Endothelial cell of umbilical vein (primary cell): ENCODE measurements around the gene KCNIP1. TPM values are rescaled to one million over a fixed set of nuclear protein-coding genes. Genes with fewer than 3 reads are reported as not detected.

ENCODE experiments used
- BruUV-seq: library from RNA; stranded (reverse); fragments of 400-500 nt; replicated peaks from 2 replicates; lab custom pipeline; 2021; lab: Mats Ljungman, UMichigan
- CTCF ChIA-PET: fragments of 300-600, 350-600 bp; sonication (Branson Sonifier 250); formaldehyde crosslinking; loops from one replicate; lab custom pipeline; 2021; ENCODE audit warnings: antibody characterized with exemption, inconsistent platforms; lab: Charles Lee
- POLR2A ChIA-PET: fragments of 300-600, 350-600 bp; sonication (Branson Sonifier 250); formaldehyde crosslinking; loops from one replicate; lab custom pipeline; 2021; ENCODE audit warnings: antibody characterized with exemption, inconsistent platforms; lab: Charles Lee
- DNase-seq: peaks from one replicate; pipeline ENCODE4 v3.0.0-alpha.2; 2011; ENCODE audit warnings: low read depth, low spot score
- FAIRE-seq: peaks from 2 replicates; lab custom pipeline; 2011; peaks lifted over from hg19 to GRCh38; lab: Jason Lieb, UNC
- H2AFZ ChIP-seq: 2 replicates; pipeline ENCODE4 v1.6.0; 2012; ENCODE audit warnings: low read depth, low read length, control low read depth, inconsistent platforms
- H3K27ac ChIP-seq: 2 replicates; pipeline ENCODE4 v1.5.1; 2011; ENCODE audit warnings: low read depth, mild to moderate bottlenecking, control low read depth, low read length, moderate library complexity; ENCODE audit not compliant: insufficient read depth
- H3K27me3 ChIP-seq, 2 experiments: 2 replicates each; pipeline versions ENCODE4 v1.6.0 to v1.6.1; 2011; ENCODE audit warnings: low read length in 2 of 2, mixed read lengths in 1 of 2; ENCODE audit not compliant: control insufficient read depth in 2 of 2, insufficient read depth in 2 of 2
- H3K36me3 ChIP-seq, 2 experiments: 2 replicates in 1 of 2; 3 replicates in 1 of 2; pipeline ENCODE4 v1.5.1; 2011; ENCODE audit warnings: low read length in 2 of 2, mild to moderate bottlenecking in 1 of 2, moderate library complexity in 1 of 2; ENCODE audit not compliant: control insufficient read depth in 2 of 2, insufficient read depth in 2 of 2; ENCODE audit errors: extremely low read depth in 1 of 2
- H3K4me1 ChIP-seq: 3 replicates; pipeline ENCODE4 v1.5.1; 2011; ENCODE audit warnings: mild to moderate bottlenecking, low read length; ENCODE audit not compliant: control insufficient read depth, insufficient read depth; ENCODE audit errors: extremely low read depth
- H3K4me2 ChIP-seq: 2 replicates; pipeline ENCODE4 v1.6.1; 2011; ENCODE audit warnings: low read length, control low read depth, mixed read lengths; ENCODE audit not compliant: insufficient read depth
- H3K4me3 ChIP-seq, 3 experiments: fragments of 200-600 bp in 1 of 3; sonication (generic), shearing (Covaris generic) in 1 of 3; replicated peaks in 1 of 3; 2 replicates each; pipeline ENCODE4 v1.5.1; 2011 to 2016; ENCODE audit warnings: control low read depth in 3 of 3, low read length in 3 of 3, mild to moderate bottlenecking in 2 of 3, inconsistent platforms in 1 of 3, low read depth in 1 of 3, moderate library complexity in 1 of 3; ENCODE audit not compliant: insufficient read depth in 1 of 3
- H3K79me2 ChIP-seq: 2 replicates; pipeline ENCODE4 v1.6.0; 2012; ENCODE audit warnings: low read length, inconsistent platforms; ENCODE audit not compliant: control insufficient read depth, insufficient read depth
- H3K9ac ChIP-seq: replicated peaks from 2 replicates; pipeline ENCODE3; 2011; ENCODE audit warnings: low read length, control low read depth; ENCODE audit not compliant: insufficient read depth; ENCODE audit errors: extremely low read depth
- H3K9me1 ChIP-seq: replicated peaks from 3 replicates; pipeline ENCODE4 v1.6.0; 2011; ENCODE audit warnings: mild to moderate bottlenecking, low read length; ENCODE audit not compliant: control insufficient read depth, insufficient read depth; ENCODE audit errors: extremely low read depth
- H3K9me3 ChIP-seq: replicated peaks from 2 replicates; pipeline ENCODE4 v1.5.1; 2012; ENCODE audit warnings: low read length, inconsistent platforms; ENCODE audit not compliant: control insufficient read depth, insufficient read depth
- H4K20me1 ChIP-seq: replicated peaks from 2 replicates; pipeline ENCODE3; 2011; ENCODE audit warnings: mild to moderate bottlenecking, low read length; ENCODE audit not compliant: control insufficient read depth, insufficient read depth; ENCODE audit errors: extremely low read depth
- EZH2 ChIP-seq: IDR thresholded peaks from 2 replicates; pipeline ENCODE4 v1.6.1; 2012; ENCODE audit warnings: borderline replicate concordance, low read depth, mild to moderate bottlenecking, moderate library complexity, low read length, inconsistent platforms; ENCODE audit not compliant: severe bottlenecking
- FOS ChIP-seq: IDR thresholded peaks from 2 replicates; pipeline ENCODE4 v1.6.1; 2011; ENCODE audit warnings: mild to moderate bottlenecking, low read length, moderate library complexity, borderline replicate concordance; ENCODE audit not compliant: insufficient read depth
- GATA2 ChIP-seq: IDR thresholded peaks from 2 replicates; pipeline ENCODE4 v1.7.0; 2011; ENCODE audit warnings: low read depth, mild to moderate bottlenecking, moderate library complexity, mixed read lengths, low read length; ENCODE audit not compliant: insufficient read length, insufficient read depth
- JUN ChIP-seq: IDR thresholded peaks from 2 replicates; pipeline ENCODE4 v1.6.1; 2011; ENCODE audit warnings: borderline replicate concordance, low read depth; ENCODE audit not compliant: insufficient read length, insufficient read depth
- MAX ChIP-seq: IDR thresholded peaks from 2 replicates; pipeline ENCODE4 v1.6.1; 2011; ENCODE audit not compliant: insufficient read depth, insufficient read length
- MYC ChIP-seq: IDR thresholded peaks from one replicate; pipeline ENCODE4 v1.6.1; 2011; ENCODE audit warnings: mild to moderate bottlenecking, low read depth, low read length
- POLR2A ChIP-seq: IDR thresholded peaks from 2 replicates; pipeline ENCODE4 v1.6.1; 2012; ENCODE audit warnings: low read depth, mild to moderate bottlenecking, control low read depth, low read length
- POLR2AphosphoS5 ChIP-seq: IDR thresholded peaks from 2 replicates; pipeline ENCODE4 v1.6.1; 2012; ENCODE audit warnings: low read depth, mild to moderate bottlenecking, control low read depth, low read length, moderate library complexity; ENCODE audit not compliant: insufficient read depth
- dilution Hi-C: fragments of 300-500 bp; cut with MboI; formaldehyde crosslinking; loops from one replicate; pipeline ENCODE4 v1.15.0; 2019; ENCODE audit warnings: low sequenced_read_pairs; ENCODE audit not compliant: extremely low pct_ligation_motif_present
- intact Hi-C: fragments of 100-400 bp; cut with micrococcal nuclease; formaldehyde crosslinking; loops from one replicate; pipeline ENCODE4 v1.10.0; 2022
- polyA plus RNA-seq, 4 experiments: library from polyadenylated mRNA; depleted of rRNA in 3 of 4; stranded (reverse) in 3 of 4; unstranded in 1 of 4; fragments of >200 nt; gene quantifications; 2 replicates each; pipeline versions ENCODE4 v1.2.1 to v1.2.3, GENCODE V29; 2011 to 2012; ENCODE audit warnings: missing spikeins in 1 of 4
- total RNA-seq: library from RNA; stranded (reverse); gene quantifications from 2 replicates; pipeline ENCODE4 v1.2.3, GENCODE V29; 2021
- TF ChIP-seq, protein P1 (sequence below), 2 donors: IDR thresholded peaks; 1 replicate in 1 of 2; 2 replicates in 1 of 2; pipeline ENCODE4 v1.5.1; 2011; ENCODE audit warnings: low read length in 2 of 2, mild to moderate bottlenecking in 2 of 2, moderate library complexity in 2 of 2, control low read depth in 1 of 2, inconsistent platforms in 1 of 2, low read depth in 1 of 2; ENCODE audit not compliant: insufficient read depth in 1 of 2; ENCODE audit errors: extremely low read depth in 1 of 2

Gene KCNIP1
- total and polyA plus RNA-seq, 2 donors (not counting 3 experiments of a cell fraction or from before 2014, with no cell fraction given), result 0.15 TPM; not detected in 1

- dilution Hi-C loops, result no loop called here
- Histone ChIP-seq H3K9me1 (no peaks in the 10 kb centered on the region), H3K4me2 (no peak overlapping the region), H2AFZ (no peak overlapping the region), H4K20me1 (no peaks in the 10 kb centered on the region), H3K79me2 (no peaks in the 10 kb centered on the region), H3K4me1 (peaks cover 7% of the 10 kb centered on the region), H3K36me3 (no peaks in the 10 kb centered on the region), H3K4me3 (no peak overlapping the region), H3K27me3 (peaks cover 3 to 4% of the 10 kb centered on the region in 2 experiments), H3K9ac (no peak overlapping the region), H3K27ac (no peak overlapping the region), H3K9me3 (no peaks in the 10 kb centered on the region)
- intact Hi-C loops, result loop anchor here (10.0 kb wide), 1 partner anchor 272 kb away; no protein-coding TSS in a partner anchor
- ChIA-PET POLR2A (no interaction called here), CTCF (no interaction called here)
- TF ChIP-seq POLR2AphosphoS5 (no peak), MYC (no peak), JUN (no peak), MAX (no peak), POLR2A (no peak), EZH2 (no peak), FOS (no peak), GATA2 (no peak)
- TF ChIP-seq, protein P1, sequence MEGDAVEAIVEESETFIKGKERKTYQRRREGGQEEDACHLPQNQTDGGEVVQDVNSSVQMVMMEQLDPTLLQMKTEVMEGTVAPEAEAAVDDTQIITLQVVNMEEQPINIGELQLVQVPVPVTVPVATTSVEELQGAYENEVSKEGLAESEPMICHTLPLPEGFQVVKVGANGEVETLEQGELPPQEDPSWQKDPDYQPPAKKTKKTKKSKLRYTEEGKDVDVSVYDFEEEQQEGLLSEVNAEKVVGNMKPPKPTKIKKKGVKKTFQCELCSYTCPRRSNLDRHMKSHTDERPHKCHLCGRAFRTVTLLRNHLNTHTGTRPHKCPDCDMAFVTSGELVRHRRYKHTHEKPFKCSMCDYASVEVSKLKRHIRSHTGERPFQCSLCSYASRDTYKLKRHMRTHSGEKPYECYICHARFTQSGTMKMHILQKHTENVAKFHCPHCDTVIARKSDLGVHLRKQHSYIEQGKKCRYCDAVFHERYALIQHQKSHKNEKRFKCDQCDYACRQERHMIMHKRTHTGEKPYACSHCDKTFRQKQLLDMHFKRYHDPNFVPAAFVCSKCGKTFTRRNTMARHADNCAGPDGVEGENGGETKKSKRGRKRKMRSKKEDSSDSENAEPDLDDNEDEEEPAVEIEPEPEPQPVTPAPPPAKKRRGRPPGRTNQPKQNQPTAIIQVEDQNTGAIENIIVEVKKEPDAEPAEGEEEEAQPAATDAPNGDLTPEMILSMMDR (IDR thresholded peaks at IDR 0.05; ENCODE audit: extremely low read depth in 1 of 2, insufficient read depth in 1 of 2, low read depth in 1 of 2, low read length in 2 of 2), result no peak
- no peak for DNase-seq
- no peak for FAIRE-seq
- BruUV-seq, result no TSS peak
Measured at GRCh38 chr5:170496662-170497028, 7.2 kb upstream of the KCNIP1 start.
